Bronchial epithelial cell (primary cell): ENCODE measurements around the gene AHDC1. TPM values are rescaled to one million over a fixed set of nuclear protein-coding genes. Genes with fewer than 3 reads are reported as not detected.

Source experiments
- DNase-seq: peaks from one replicate; pipeline ENCODE4 v3.0.0-alpha.2; 2010; ENCODE audit warnings: low read depth
- FAIRE-seq: peaks from 2 replicates; lab custom pipeline; 2011; peaks lifted over from hg19 to GRCh38; lab: Jason Lieb, UNC
- H3K27me3 ChIP-seq: 2 replicates; pipeline ENCODE4 v1.5.1; 2011; ENCODE audit warnings: low read length; ENCODE audit not compliant: control insufficient read depth, insufficient read depth
- H3K36me3 ChIP-seq: 2 replicates; pipeline ENCODE4 v1.5.1; 2011; ENCODE audit warnings: low read length; ENCODE audit not compliant: control insufficient read depth, insufficient read depth
- H3K4me3 ChIP-seq: 2 replicates; pipeline ENCODE4 v1.5.1; 2011; ENCODE audit warnings: mild to moderate bottlenecking, low read depth, low read length, control low read depth
- CTCF ChIP-seq: IDR thresholded peaks from 2 replicates; pipeline ENCODE4 v1.5.1; 2011; ENCODE audit warnings: mild to moderate bottlenecking, moderate library complexity, low read length, control low read depth, inconsistent platforms; ENCODE audit not compliant: insufficient read depth, severe bottlenecking
- total RNA-seq: library from RNA; depleted of rRNA; stranded (reverse); fragments of >200 nt; gene quantifications from 2 replicates; pipeline ENCODE4 v1.2.1, GENCODE V29; 2014

The AHDC1 gene
- total RNA-seq, 1 donor from 2014 or later = 5.0 TPM

- Histone ChIP-seq H3K4me3 (no peak overlapping the region), H3K27me3 (no peaks in the 10 kb centered on the region), H3K36me3 (peaks cover 16% of the 10 kb centered on the region)
- TF ChIP-seq CTCF = no peak
- no peak for DNase-seq
- no peak for FAIRE-seq
Measured at GRCh38 chr1:27563591-27564471, 40.1 kb downstream of the AHDC1 start.

GRCh38 chr1:27563341-27563590, 40.7 kb downstream of the AHDC1 start:
- no peak for TF ChIP-seq CTCF
- H3K36me3 ChIP-seq = peaks cover 21% of the 10 kb centered on the region

GRCh38 chr1:27562534-27563340, 41.2 kb downstream of the AHDC1 start:
- Histone ChIP-seq H3K27me3 (no peaks in the 10 kb centered on the region), H3K36me3 (peaks cover 21% of the 10 kb centered on the region), H3K4me3 (no peak overlapping the region)
- TF ChIP-seq CTCF = no peak
- FAIRE-seq (peak; percentile 100), DNase-seq (no peak)

More at GRCh38 chr1:27563341-27563590, 40.7 kb downstream of the AHDC1 start:
- FAIRE-seq (no peak), DNase-seq (no peak)
- no peaks in the 10 kb centered on the region for H3K27me3 ChIP-seq
- H3K4me3 ChIP-seq = no peak overlapping the region

- Histone ChIP-seq H3K36me3 (peaks cover 18% of the 10 kb centered on the region), H3K27me3 (no peaks in the 10 kb centered on the region), H3K4me3 (no peak overlapping the region)
- FAIRE-seq = no peak
- no peak for TF ChIP-seq CTCF
- DNase-seq = no peak
Measured at GRCh38 chr1:27562021-27562420, 41.9 kb downstream of the AHDC1 start.

GRCh38 chr1:27561124-27561899, 42.6 kb downstream of the AHDC1 start:
- TF ChIP-seq CTCF = no peak
- no peaks in the 10 kb centered on the region for H3K27me3 ChIP-seq
- FAIRE-seq (no peak), DNase-seq (no peak)
- peaks cover 15% of the 10 kb centered on the region for H3K36me3 ChIP-seq
- no peak overlapping the region for H3K4me3 ChIP-seq
